HG03045 (cell line): ENCODE measurements around the gene HOXB5.

Experiments used
- ATAC-seq: cut with Tn5 transposase; IDR thresholded peaks from one replicate; pipeline ENCODE4 v1.9.1; 2021; ENCODE audit warnings: mild to moderate bottlenecking, moderate library complexity; ENCODE audit not compliant: unreplicated experiment

The HOXB5 gene

DNA sequence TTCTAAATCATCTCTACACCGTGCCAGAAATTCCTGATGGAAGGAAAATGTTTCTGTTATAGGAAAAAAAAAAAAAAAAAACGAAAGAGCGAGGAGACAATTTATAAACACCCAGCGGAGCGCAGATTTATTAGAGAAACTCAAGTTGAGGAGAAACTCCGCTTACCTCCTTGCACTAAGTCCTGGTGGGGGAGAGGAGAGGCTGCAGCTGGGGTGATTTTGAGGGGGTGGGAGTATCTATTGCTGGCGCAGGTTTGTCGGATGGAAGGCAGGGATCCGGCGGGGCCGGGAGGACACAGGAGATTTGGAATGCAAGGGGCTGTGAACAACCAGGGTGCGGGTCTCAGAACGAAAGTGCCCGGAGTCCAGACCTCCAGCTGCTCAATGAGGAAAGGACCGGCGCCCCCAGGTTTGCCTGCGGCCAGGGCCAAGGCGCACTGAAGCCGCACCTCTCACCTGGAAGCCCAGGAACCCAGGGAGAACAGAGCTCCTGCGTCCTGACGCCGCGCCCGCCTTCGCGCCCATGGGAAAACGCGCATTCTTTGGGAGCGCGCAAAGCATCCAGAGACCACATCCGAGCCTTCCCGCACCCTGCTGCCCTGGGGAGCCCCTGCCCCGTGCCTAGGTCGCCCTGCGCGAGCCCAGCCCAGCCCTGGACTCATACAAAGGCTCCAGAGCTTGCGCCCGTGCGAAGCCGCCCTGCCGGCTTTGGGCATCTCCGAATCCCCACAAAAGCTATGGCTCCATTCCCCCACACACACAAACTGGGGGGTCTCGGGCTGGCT, 24.1 kb upstream of the HOXB5 start:
- ATAC-seq: no peak

DNA sequence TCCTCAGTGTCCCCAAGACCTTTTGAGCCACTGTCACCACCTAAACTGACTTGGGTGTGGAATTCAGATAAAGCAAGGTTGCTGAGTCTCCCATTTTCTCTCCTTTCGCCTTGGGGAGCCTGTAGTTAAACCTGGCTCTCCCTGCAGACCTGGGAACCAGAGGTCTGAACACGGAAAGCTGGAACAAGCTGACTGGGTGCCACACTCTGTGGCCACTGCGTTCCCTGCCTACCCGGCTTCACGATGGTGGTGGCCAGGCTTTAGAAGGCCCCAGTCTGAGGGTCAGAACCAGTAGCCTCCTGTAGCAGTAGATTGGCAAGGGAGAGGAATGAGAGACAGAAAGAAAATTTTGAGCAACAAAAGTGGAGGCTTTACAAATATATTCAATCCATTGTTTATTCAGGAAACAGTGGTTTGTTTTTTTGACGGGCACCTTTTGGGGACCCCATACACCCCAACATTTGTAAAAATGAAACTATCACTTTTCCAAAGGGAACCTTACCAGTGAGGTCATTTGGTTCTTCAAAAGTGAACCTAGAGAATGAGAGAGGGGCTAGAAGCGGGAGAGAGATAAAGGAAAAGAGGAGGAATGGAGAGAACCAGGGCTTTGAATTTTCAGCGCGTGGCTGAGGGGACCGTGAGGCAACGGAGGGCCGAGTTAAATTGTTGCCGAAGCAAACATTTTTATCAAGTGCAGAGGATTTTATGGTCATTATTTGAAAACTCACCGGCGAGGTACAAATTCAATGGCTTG, 23.3 kb upstream of the HOXB5 start:
- ATAC-seq: no peak

DNA sequence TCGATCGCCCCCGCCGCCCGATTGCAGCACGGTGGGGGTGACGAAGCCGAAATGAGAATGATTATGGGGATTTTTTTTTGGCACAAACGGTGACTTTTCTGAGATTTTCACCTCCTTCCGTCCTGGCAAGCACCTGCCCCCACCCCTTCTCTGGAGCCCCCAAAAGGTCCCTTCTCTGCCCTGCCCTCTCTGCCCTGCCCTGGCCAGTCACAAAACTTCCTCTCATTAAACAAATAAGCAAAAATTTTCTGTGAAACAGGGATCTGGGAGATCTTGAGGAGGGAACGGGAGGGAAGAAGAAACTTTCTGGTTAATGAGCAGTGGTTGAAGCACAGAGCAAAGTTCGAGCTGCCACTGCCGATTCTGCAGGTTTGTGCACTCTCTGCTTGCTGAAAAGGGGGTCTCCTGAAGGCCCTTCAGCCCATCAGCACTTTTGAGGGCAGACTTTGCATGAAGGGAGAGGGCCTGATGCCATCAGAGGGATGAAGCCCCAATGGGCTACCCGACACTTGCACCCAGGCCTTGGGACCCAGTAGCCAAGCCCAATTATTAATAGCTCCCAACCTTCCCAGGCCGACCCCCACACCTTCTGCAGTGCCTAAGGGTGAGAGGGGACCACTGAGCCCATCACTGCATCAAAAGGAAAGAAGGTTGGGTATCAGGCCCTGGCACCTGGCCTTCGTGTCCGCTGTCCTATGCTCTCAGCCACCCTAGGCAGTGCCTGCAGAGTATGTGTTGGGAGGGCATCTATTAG, 22.6 kb upstream of the HOXB5 start:
- no peak for ATAC-seq

DNA sequence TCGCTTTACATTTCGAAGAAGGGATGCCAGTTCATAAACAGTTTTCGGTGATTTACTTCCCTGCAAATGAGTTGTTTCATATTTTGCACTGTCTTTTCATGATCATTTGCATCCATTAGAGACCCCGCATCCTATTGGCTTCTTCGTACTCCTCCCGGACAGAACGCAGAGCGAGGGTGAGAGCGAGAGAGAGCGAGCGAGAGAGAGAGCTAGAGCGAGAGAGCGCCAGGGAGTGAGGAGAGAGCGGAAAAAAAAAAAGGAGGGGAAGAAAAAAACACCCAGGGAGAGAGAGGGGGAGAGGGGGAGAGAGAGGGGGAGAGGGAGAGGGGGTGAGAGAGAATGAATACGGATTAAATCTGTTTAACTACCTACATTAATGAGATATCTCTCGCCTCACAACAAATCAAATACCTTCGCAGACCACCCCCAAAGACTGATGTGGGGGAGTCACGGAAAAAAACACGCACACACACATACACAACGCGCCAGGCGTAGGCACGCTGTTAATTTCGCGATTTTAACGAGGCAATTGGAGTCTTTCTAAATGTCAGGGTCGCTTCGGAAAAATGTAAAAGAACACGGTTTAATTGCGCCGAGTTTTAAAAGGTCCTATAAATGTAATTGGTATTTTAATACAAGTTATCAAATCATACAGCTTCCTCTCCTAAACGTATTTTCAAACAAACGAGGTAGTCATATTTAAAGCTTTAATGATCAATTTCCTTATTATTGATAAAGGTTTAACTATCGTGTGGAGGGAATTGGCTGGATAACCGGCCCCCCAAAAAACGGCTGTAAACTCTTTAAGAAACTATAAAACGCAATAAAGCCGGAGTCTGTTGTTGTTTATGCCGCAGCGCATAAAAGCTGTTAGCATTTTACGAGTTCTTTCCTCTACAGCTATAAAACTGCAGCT, 21.7 kb upstream of the HOXB5 start, which contains the start of gene HOXB8:
TSS of gene HOXB8 (minus strand) at position 246 of the 916 bp plus-strand sequence. CDS start 588 bp downstream, outside the sequence.
- ATAC-seq: no peak

DNA sequence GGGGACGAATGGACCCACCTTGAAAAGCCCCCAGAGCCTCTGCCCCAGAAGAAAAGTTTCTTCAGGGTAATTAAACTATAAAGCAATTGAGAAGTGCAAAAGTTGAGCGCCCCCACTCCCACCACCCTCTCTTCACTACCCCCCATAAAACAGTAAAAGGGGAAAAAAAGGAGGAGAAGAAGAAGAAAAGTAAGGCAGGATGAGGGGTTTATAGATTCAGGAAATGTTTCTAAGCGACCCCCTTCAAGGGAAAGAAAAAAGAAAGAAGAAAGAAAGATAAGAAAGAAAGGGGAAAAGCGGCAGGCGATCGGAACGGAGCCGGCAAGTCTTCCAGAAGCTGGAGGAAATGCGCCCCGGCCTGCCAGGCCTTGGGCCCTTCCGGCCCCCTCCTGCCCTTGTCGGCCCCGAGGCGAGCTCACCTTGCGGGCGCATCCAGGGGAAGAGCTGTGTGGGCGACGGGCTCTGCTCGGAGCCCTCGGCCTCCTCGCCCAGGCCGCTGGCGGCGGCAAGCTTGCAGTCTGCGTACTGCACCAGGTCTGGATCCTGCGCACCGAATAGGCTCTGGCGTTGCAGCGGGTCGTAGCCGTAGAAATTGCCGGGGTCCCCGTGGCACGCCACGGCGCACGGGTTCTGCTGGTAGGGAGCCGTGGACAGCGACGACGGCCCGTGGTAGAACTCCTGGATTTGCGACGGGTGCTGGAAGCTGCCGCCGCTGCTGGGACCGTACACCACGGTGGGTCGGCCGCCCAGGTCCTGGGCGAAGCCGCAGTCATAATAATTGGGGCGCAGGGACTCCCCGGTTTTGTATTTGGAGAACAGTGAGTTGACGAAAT, 20.5 kb upstream of the HOXB5 start:
- no peak for ATAC-seq

DNA sequence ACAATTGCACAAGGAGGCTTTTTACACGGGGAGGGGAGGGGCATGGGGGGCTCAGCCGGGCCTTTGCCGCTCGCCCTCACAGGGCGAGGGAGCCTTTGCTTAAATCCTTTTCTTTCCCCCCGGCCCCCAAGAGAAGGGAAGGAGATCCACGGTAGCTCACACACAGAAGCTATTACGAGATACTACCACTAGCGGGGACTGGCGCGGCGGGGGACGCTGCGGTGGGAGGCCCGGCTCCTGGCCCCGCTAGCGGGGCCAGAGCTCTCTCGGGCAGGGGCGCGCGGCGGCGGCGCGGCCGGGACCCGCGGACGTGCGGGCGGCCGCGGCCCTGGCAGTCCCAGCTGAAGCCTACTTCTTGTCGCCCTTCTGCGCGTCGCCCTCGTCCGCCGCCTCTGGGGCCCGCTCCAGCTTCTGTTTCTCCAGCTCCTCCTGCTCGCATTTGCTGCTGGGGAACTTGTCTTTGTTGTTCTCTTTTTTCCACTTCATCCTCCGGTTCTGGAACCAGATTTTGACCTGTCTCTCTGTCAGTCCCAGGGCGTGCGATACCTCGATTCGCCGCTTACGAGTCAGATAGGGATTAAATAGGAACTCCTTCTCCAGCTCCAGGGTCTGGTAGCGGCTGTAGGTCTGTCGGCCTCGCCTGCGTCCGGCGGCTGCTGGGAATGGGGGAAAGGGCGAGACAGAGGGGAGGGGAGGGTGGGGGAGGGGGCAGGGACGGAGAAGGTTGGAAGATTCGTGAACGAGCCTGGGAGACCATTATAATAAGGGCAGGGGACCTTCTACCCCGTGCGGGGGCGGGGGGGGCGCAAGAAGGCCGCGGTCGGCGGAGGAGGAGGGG, 19.5 kb upstream of the HOXB5 start:
- ATAC-seq: no peak

DNA sequence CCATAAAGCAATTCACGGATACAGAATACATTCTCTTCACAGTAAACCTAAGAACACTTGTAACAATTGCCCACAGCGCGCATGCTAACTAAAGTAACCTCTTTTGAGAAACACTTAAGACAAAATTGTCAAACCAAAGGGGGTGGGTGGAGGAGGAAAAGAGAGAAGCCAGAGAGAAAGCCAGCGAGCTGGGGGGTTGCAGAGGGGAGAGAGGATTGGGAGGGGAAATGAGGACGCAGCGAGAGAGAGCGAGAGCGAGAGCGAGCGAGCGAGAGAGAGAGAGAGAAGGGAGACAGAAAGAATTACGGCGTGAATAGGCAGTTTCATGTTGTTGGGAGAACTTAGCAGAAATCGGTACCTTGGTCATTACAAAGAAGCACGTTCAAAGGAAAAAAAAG, 18.9 kb upstream of the HOXB5 start:
- ATAC-seq: no peak

DNA sequence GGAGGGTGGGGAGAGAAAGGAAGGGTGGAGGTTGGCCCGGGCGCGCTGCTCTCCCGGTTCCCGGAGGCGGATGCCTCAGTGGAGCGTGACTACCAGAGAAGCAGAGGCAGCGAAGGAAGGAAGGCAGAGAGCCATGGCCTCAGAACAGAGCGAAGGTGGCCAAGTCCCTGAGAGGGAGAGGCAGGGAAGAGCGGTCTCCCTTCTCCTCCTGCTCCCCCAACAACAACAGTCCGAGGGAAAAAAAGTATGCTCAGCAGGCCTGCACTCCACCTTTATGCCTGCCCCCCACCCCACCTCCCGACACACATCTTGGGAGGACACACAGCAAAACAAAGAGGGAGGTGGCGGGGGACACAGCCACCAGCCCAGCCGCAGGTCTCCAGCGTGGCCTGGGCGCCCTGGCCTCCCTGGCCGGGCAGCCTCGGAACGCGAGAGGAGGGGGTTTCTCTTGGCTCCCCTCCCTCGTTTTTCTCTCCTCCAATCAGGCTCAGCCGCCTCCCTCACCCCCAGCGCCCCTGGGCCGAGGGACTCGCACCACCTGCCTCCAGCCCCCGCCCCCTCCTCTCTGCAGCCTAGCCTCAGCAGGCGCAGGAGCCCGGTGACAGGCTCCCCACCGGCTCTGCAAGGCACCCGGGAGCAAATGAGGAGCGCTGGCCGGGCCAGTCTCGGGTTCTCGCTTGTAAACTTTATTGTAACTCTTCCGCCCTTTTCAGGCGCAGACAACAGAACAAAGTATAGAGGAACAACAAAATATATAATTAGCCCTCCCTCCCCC, 18.3 kb upstream of the HOXB5 start:
- ATAC-seq: no peak

DNA sequence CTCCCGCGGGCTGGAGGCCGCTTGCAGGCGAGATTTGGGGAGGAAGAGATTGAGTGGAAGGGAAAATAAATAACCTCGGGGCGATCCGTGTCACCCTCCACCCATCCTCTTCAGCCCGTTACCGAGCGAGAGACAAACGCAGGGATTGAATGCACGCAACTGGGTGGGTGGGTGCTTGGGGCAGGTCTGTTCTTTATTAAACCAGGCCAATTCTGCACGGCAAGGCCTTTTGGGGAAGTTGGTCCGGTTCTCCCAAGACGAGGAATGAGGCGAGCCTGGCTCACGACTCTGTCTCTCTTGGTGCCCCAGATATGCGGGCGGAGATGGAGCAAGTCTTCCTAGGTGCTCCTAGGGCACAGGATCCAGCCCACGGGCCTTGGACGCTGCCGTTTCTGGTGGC, 17.6 kb upstream of the HOXB5 start:
- ATAC-seq: no peak

DNA sequence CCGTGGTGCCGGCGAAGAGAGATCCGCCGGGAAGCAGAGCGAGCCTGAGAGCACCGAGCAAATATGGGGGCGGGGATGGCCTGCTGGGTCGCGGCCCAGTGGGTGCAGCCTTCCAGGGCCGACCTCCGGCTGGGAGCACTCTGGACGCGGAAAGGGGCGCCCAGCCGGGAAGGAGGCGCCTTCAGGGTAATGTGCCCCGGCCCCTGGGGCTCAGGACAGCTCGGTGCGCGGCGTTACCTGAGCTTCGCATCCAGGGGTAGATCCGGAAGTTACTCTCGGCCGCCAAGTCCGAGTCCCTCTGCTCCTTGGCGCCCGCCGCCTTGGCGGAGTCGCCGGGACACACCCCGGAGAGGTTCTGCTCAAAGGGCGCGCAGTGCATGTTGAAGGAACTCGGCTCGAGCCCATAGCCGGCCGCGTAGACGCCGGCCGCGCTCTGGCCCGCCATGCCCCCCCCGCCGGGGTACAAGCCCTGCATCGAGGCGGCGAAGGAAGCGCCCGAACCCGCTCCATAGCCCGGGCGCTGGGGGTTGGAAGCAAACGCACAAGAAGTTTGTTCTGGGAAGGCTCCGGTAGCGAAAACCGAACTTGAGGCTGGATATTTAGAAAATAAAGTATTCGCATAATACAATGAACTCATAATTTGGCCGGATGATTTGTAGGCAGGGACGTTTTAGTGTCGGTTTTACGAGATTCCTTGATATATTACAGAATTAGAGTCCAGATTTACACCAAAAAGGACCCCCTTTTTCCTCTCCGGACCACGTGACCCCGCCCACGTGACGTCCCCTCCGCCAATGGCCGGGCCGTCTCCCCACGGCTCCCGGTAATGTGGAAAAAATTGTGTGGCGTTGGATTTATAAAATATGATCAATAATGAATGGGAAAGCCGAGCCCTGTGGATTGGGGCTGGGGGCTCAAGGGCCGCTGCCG, 17.0 kb upstream of the HOXB5 start, which contains the start of gene HOXB7:
TSS of gene HOXB7 (minus strand) at position 736 of the 930 bp plus-strand sequence. CDS start at position 637, 99 bp downstream.
- no peak for ATAC-seq

DNA sequence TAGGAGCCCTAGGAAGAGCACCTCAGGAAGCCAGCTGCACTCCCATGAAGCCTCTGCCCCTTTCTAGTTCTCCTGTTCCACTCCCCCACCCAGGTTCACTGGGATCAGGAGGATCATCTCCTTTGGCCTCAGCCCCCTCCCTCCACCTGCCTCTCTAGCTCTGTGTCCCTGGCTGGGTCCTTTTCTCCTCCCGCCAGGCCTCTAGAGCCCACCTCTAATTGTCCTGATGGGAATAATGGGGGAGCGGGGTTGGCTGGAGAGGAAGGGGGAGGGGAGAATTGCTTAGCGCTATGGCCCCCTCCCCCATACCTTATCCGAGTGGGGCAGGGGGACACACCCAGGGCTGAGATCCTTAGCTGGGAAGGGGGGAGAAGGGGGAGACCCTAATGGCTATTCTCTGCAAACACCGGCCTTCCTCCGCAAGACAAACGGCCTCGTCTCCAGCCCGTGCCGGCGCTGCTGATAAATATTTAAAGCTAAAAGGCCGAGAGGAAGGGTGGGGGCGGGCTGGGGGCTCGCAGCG, 16.2 kb upstream of the HOXB5 start:
- ATAC-seq: no peak

DNA sequence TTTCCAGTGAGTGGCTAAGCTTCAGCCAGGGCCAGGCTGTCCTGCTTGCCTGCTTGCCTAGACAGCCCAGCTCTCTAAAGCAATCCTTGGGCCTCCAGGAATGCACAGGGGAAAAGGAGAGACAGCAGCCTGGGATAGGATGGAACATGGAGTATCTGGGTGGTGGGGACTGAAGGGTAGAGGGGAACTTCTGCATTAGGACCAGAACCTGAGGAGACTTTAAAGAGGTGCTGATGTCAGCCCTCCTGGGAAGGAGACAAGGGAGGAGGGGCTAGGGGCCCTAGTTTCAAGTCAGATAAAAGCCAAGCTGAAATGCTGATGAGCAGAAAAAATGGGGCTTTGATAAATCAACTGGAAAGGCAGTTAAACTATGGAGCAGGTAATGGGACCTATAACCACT, 15.5 kb upstream of the HOXB5 start:
- no peak for ATAC-seq

DNA sequence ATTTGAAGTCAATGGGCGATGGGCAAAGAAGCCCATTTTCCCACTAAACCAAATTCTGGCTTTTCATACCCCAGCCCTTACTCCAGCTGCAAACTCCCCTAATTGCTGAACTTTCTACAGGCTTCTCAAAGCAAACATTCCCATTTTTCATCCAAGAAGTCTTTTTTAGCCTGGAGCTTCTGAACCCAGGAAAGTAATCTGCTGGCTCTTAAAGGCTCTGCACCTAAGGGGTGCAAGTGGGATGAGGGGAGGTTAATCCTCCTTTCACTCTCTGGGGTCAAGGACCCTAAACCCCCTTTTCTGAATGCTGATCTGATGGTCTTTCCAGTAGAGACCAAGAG, 14.9 kb upstream of the HOXB5 start:
- ATAC-seq: no peak

DNA sequence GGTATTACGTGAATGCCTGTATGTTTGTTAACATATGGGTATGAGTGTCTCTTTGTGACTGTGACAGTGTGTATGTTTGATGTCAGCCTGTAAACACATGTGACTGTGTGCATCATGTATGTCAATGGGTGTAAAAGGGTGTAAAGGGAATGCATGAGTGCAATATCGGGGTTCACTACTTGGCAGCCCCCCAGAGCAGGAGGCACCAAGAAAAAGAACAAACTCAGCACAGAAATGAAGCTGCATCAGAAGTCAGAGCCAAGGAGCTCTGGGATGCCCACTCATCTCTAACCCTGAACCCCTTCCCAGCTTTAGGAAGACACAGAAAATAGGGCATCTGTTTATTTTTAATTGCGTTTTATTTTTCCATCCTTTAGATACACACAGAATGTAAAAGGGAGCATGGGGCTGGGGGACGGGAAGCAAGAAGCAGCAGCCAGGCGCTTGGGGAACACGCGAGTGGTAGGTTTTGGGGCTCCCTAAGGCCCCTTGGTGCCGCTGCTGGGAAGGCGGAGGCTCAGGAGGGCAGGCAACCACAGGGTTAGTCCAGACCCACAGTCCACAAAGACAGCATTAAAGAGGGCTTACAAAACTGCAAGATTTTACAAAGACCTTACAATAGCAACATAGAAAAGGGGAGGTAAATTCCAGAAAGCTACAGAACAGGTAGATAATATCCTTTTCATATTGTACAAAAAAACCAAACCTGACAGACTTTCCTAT, 13.5 kb upstream of the HOXB5 start:
- no peak for ATAC-seq

DNA sequence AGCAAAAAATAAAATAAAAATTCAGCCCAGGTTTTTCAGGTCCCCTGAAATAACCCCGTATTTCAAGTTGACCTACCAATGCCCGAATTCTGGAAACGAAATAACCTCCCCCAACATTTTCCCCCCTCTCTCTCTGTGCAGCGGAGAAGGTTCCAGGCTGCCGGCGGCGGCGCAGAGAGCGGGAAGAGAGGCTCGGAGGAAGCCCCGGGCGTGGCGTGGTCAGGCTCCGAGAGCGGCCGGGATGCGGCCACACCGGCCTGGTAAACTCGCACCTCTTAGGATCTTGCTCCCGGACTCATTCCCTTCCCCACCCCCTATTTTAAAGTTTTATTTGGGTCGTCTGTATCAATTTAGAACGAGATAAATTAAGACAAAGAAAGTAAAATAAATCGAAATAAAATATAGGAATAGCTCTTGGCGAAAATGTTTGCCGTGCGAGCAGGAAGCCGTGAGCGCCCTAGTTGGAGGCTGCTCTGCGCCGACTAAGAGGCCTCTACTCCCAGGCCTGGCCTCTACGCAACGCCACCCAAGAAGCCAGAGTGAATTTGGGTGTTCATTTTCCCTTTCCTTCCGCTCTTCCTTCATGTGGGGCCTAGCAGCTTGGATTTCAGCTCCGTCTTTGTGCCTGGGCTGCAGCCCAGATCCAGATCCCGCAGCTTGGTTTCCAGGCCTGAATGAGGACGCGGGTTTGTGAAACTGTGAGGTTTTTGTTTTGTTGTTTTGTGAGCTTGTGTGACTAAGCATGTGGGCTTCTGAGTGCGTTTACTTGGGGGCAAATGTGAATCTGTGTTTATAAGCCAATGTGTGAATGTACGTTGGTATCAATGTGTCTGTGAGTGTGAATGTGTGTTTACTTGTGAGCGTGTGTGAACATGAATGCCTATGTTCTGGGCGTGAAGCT, 12.7 kb upstream of the HOXB5 start:
- ATAC-seq: no peak
